Measurements from ENCODE around the gene OR1L8. TPM values are rescaled to one million over a fixed set of nuclear protein-coding genes. Genes with fewer than 3 reads are reported as not detected.
"Not testable (repeated sequence)": the region's sequence is repeated elsewhere in the genome, so short reads cannot be mapped to it uniquely, and the experiment has no call there.

Gene OR1L8, protein sequence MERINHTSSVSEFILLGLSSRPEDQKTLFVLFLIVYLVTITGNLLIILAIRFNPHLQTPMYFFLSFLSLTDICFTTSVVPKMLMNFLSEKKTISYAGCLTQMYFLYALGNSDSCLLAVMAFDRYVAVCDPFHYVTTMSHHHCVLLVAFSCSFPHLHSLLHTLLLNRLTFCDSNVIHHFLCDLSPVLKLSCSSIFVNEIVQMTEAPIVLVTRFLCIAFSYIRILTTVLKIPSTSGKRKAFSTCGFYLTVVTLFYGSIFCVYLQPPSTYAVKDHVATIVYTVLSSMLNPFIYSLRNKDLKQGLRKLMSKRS
- not detected for polyA plus RNA-seq (2013, experiment 1 of 2)
- polyA plus RNA-seq (2013, experiment 2 of 2): not detected

DNA sequence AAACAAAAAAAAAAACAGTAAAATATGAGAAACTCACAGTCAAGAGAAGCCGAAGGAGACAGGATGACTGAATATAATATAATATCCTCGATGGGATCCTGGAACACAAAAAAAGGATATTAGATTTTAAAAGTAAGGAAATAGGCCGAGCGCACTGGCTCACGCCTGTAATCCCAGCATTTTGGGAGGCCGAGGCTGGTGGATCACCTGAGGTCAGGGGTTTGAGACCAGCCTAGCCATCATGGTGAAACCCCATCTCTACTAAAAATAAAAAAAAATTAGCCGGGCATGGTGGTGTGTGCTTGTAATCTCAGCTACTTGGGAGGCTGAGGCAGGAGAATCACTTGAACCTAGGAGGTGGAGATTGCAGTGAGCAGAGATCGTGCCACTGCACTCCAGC lies at the start of gene OR1L8:
Gene OR1L8, minus strand, starts transcription at position 101 of the 400 bp plus-strand sequence. CDS start 14,907 bp downstream, outside the sequence.
- not testable (repeated sequence) for H3K79me2 ChIP-seq (ENCODE audit: control insufficient read depth, insufficient read depth, low read length); H3K18ac ChIP-seq (ENCODE audit: low read length); H2AK5ac ChIP-seq (ENCODE audit: low read length); H3K4me3 ChIP-seq (ENCODE audit: low read length); H3K23ac ChIP-seq (ENCODE audit: low read length); H3K4me1 ChIP-seq (ENCODE audit: control insufficient read depth, low read depth, low read length); H3K56ac ChIP-seq (ENCODE audit: low read length); H3K4me2 ChIP-seq (ENCODE audit: low read length); H3K27me3 ChIP-seq (ENCODE audit: insufficient read depth, low read length, poor library complexity); H3K4ac ChIP-seq (ENCODE audit: low read depth, low read length); H4K5ac ChIP-seq (ENCODE audit: low read length); H2BK5ac ChIP-seq (ENCODE audit: low read length); DNase-seq; H3K79me1 ChIP-seq (ENCODE audit: low read length); H3K27ac ChIP-seq (ENCODE audit: low read depth, low read length); H2BK15ac ChIP-seq (replicated peaks; ENCODE audit: low read depth); H3K36me3 ChIP-seq (ENCODE audit: control insufficient read depth, insufficient read depth, low read length); H4K8ac ChIP-seq (ENCODE audit: low read depth, low read length); H3K9ac ChIP-seq (ENCODE audit: low read length); H2BK120ac ChIP-seq (ENCODE audit: low read depth, low read length)
- WGBS (ENCODE audit: extremely low coverage, insufficient coverage, low lambda C conversion rate): no CpG with 5 or more reads among the region's 8 CpGs

DNA sequence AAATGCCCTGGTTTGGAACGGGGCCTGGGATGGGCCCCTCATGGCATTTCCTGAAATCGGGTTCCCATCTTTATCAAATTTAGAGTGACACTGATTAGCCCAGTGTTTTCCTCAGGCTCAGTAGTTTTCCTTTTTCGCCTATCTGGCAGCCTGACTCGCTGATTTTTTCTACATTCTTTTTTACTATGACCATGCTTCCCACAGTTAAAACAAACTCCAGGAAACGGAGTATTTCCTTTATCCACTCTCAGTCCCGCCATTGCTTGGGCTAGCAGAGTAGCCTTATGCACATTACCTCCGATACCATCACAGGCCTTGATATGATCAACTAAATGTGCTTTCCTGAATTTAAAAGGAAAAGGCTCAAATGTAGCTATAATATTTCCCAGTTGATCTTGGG lies 36.8 kb upstream of the OR1L8 start:
- Histone ChIP-seq H2BK120ac (ENCODE audit: low read depth, low read length) (no peak overlapping the region), H2AK5ac (ENCODE audit: low read length) (no peak overlapping the region), H4K8ac (ENCODE audit: low read depth, low read length) (no peak overlapping the region), H3K4me2 (ENCODE audit: low read length) (no peak overlapping the region), H2BK5ac (ENCODE audit: low read length) (no peak overlapping the region), H3K27me3 (ENCODE audit: insufficient read depth, low read length, poor library complexity) (no peaks in the 10 kb centered on the region), H4K5ac (ENCODE audit: low read length) (no peak overlapping the region), H3K9ac (ENCODE audit: low read length) (no peak overlapping the region), H3K4me1 (ENCODE audit: control insufficient read depth, low read depth, low read length) (no peaks in the 10 kb centered on the region), H2BK15ac (replicated peaks; ENCODE audit: low read depth) (no peak overlapping the region), H3K36me3 (ENCODE audit: control insufficient read depth, insufficient read depth, low read length) (no peaks in the 10 kb centered on the region), H3K79me2 (ENCODE audit: control insufficient read depth, insufficient read depth, low read length) (no peaks in the 10 kb centered on the region), H3K27ac (ENCODE audit: low read depth, low read length) (no peak overlapping the region), H3K23ac (ENCODE audit: low read length) (no peak overlapping the region), H3K4ac (ENCODE audit: low read depth, low read length) (no peak overlapping the region), H3K79me1 (ENCODE audit: low read length) (no peaks in the 10 kb centered on the region), H3K4me3 (ENCODE audit: low read length) (no peak overlapping the region), H3K56ac (ENCODE audit: low read length) (no peak overlapping the region), H3K18ac (ENCODE audit: low read length) (no peak overlapping the region)
- no CpG with 5 or more reads among the region's 7 CpGs for WGBS (ENCODE audit: extremely low coverage, insufficient coverage, low lambda C conversion rate)
- DNase-seq: no peak

DNA sequence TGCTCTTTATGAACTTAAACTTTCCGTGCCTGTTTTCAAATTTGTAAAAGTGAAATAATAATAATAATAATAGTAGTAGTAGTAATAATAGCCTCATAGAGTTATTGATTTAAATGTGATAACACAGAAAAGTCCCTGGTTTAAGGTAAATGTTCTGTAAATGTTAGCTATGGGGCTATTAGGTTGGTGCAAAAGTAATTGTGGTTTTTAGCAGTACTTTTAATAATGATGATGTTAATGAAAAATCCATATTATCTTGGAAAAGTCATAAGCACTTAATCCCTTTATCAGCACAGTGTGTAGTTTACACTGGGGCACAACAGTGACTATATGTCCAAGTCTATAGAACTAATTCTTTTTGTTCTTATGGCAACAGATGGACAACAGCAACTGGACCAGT lies 31.2 kb upstream of the OR1L8 start, which contains the start of gene OR1Q1:
Gene OR1Q1, plus strand, starts transcription at position 377 of the 400 bp plus-strand sequence. Its CDS starts 0 bp downstream, at position 377.
- Histone ChIP-seq H3K56ac (ENCODE audit: low read length) (no peak within 1 kb of the TSS), H2AK5ac (ENCODE audit: low read length) (no peak within 1 kb of the TSS), H3K36me3 (ENCODE audit: control insufficient read depth, insufficient read depth, low read length) (no peaks in the 10 kb centered on the region), H3K4me2 (ENCODE audit: low read length) (no peak within 1 kb of the TSS), H3K4me1 (ENCODE audit: control insufficient read depth, low read depth, low read length) (no peaks in the 10 kb centered on the region), H3K23ac (ENCODE audit: low read length) (no peak within 1 kb of the TSS), H3K79me1 (ENCODE audit: low read length) (no peaks in the 10 kb centered on the region), H3K9ac (ENCODE audit: low read length) (no peak within 1 kb of the TSS), H3K79me2 (ENCODE audit: control insufficient read depth, insufficient read depth, low read length) (no peaks in the 10 kb centered on the region), H3K4ac (ENCODE audit: low read depth, low read length) (no peak within 1 kb of the TSS), H2BK15ac (replicated peaks; ENCODE audit: low read depth) (no peak within 1 kb of the TSS), H3K4me3 (ENCODE audit: low read length) (no peak within 1 kb of the TSS), H4K5ac (ENCODE audit: low read length) (no peak within 1 kb of the TSS), H4K8ac (ENCODE audit: low read depth, low read length) (no peak within 1 kb of the TSS), H3K27ac (ENCODE audit: low read depth, low read length) (no peak within 1 kb of the TSS), H2BK5ac (ENCODE audit: low read length) (no peak within 1 kb of the TSS), H2BK120ac (ENCODE audit: low read depth, low read length) (no peak within 1 kb of the TSS), H3K18ac (ENCODE audit: low read length) (no peak within 1 kb of the TSS), H3K27me3 (ENCODE audit: insufficient read depth, low read length, poor library complexity) (no peaks in the 10 kb centered on the region)
- DNase-seq: no peak
- WGBS (ENCODE audit: extremely low coverage, insufficient coverage, low lambda C conversion rate): no CpG with 5 or more reads among the region's 1 CpG

- H3K4me1 ChIP-seq (ENCODE audit: control insufficient read depth, low read depth, low read length): no peaks in the 10 kb centered on the region
- no CpG with 5 or more reads among the region's 4 CpGs for WGBS (ENCODE audit: extremely low coverage, insufficient coverage, low lambda C conversion rate)
- H3K23ac ChIP-seq (ENCODE audit: low read length): no peak overlapping the region
- no peak overlapping the region for H2BK5ac ChIP-seq (ENCODE audit: low read length)
- no peaks in the 10 kb centered on the region for H3K36me3 ChIP-seq (ENCODE audit: control insufficient read depth, insufficient read depth, low read length)
- no peak overlapping the region for H3K18ac ChIP-seq (ENCODE audit: low read length)
- H2BK120ac ChIP-seq (ENCODE audit: low read depth, low read length): no peak overlapping the region
- no peak overlapping the region for H3K4me2 ChIP-seq (ENCODE audit: low read length)
- no peak overlapping the region for H2AK5ac ChIP-seq (ENCODE audit: low read length)
- no peaks in the 10 kb centered on the region for H3K79me1 ChIP-seq (ENCODE audit: low read length)
- H3K79me2 ChIP-seq (ENCODE audit: control insufficient read depth, insufficient read depth, low read length): no peaks in the 10 kb centered on the region
- no peak overlapping the region for H4K8ac ChIP-seq (ENCODE audit: low read depth, low read length)
- H3K27ac ChIP-seq (ENCODE audit: low read depth, low read length): no peak overlapping the region
- DNase-seq: no peak
- no peaks in the 10 kb centered on the region for H3K27me3 ChIP-seq (ENCODE audit: insufficient read depth, low read length, poor library complexity)
- H3K4me3 ChIP-seq (ENCODE audit: low read length): no peak overlapping the region
- H3K4ac ChIP-seq (ENCODE audit: low read depth, low read length): no peak overlapping the region
- H3K9ac ChIP-seq (ENCODE audit: low read length): no peak overlapping the region
- H2BK15ac ChIP-seq (replicated peaks; ENCODE audit: low read depth): no peak overlapping the region
- no peak overlapping the region for H3K56ac ChIP-seq (ENCODE audit: low read length)
- H4K5ac ChIP-seq (ENCODE audit: low read length): no peak overlapping the region
Measured at GRCh38 chr9:122609804-122610203, 26.6 kb upstream of the OR1L8 start.

DNA sequence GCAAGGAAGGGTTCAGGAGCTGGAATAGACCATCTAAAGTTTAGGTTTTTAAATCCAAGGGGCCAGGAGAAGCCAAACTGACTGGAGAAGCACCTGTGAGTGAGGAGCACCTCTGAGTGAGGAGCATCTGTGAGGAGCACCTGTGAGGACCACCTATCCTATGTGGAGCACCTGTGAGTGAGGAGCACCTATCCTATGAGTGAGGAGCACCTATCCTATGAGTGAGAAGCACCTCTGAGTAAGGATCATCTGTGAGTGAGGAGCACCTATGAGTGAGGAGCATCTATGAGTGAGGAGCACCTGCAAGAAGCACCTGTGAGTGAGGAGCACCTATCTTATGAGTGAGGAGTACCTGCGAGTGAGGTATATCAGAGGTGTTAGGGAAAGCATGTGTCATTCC lies 23.4 kb upstream of the OR1L8 start:
- Histone ChIP-seq H2BK120ac (ENCODE audit: low read depth, low read length) (no peak overlapping the region), H3K36me3 (ENCODE audit: control insufficient read depth, insufficient read depth, low read length) (no peaks in the 10 kb centered on the region), H3K56ac (ENCODE audit: low read length) (no peak overlapping the region), H4K5ac (ENCODE audit: low read length) (no peak overlapping the region), H3K79me1 (ENCODE audit: low read length) (no peaks in the 10 kb centered on the region), H3K9ac (ENCODE audit: low read length) (no peak overlapping the region), H3K4me2 (ENCODE audit: low read length) (no peak overlapping the region), H3K18ac (ENCODE audit: low read length) (no peak overlapping the region), H4K8ac (ENCODE audit: low read depth, low read length) (no peak overlapping the region), H3K4me1 (ENCODE audit: control insufficient read depth, low read depth, low read length) (no peaks in the 10 kb centered on the region), H2BK15ac (replicated peaks; ENCODE audit: low read depth) (no peak overlapping the region), H3K4me3 (ENCODE audit: low read length) (peak overlapping the region; percentile 4), H3K79me2 (ENCODE audit: control insufficient read depth, insufficient read depth, low read length) (no peaks in the 10 kb centered on the region), H3K27me3 (ENCODE audit: insufficient read depth, low read length, poor library complexity) (no peaks in the 10 kb centered on the region), H2AK5ac (ENCODE audit: low read length) (no peak overlapping the region), H3K27ac (ENCODE audit: low read depth, low read length) (no peak overlapping the region), H3K4ac (ENCODE audit: low read depth, low read length) (no peak overlapping the region), H2BK5ac (ENCODE audit: low read length) (no peak overlapping the region), H3K23ac (ENCODE audit: low read length) (no peak overlapping the region)
- no peak for DNase-seq
- no CpG with 5 or more reads among the region's 1 CpG for WGBS (ENCODE audit: extremely low coverage, insufficient coverage, low lambda C conversion rate)

DNA sequence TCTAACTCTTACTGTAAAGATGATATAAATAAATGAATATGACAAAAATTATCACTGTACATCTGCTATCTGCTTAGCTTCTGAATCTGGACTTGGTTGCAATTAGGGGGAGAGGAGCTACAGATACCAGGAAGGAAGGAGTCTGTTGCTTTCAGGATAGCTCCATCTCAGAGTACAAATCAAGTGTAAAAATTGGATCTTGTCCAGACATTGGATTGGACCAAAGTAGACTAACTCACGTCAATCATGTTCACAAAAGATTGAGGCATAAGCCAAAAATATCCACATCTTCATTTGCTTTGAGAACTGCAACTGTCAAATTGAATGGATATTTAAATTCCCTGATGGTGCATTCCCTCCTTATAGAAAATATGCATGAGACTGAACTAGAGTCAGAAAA lies 22.5 kb upstream of the OR1L8 start:
- Histone ChIP-seq H3K4ac (ENCODE audit: low read depth, low read length) (no peak overlapping the region), H3K56ac (ENCODE audit: low read length) (no peak overlapping the region), H2AK5ac (ENCODE audit: low read length) (no peak overlapping the region), H3K27ac (ENCODE audit: low read depth, low read length) (no peak overlapping the region), H3K9ac (ENCODE audit: low read length) (no peak overlapping the region), H4K8ac (ENCODE audit: low read depth, low read length) (no peak overlapping the region), H3K79me2 (ENCODE audit: control insufficient read depth, insufficient read depth, low read length) (no peaks in the 10 kb centered on the region), H2BK5ac (ENCODE audit: low read length) (no peak overlapping the region), H2BK120ac (ENCODE audit: low read depth, low read length) (no peak overlapping the region), H3K79me1 (ENCODE audit: low read length) (no peaks in the 10 kb centered on the region), H3K4me3 (ENCODE audit: low read length) (no peak overlapping the region), H4K5ac (ENCODE audit: low read length) (no peak overlapping the region), H3K4me1 (ENCODE audit: control insufficient read depth, low read depth, low read length) (no peaks in the 10 kb centered on the region), H2BK15ac (replicated peaks; ENCODE audit: low read depth) (no peak overlapping the region), H3K36me3 (ENCODE audit: control insufficient read depth, insufficient read depth, low read length) (no peaks in the 10 kb centered on the region), H3K27me3 (ENCODE audit: insufficient read depth, low read length, poor library complexity) (no peaks in the 10 kb centered on the region), H3K18ac (ENCODE audit: low read length) (no peak overlapping the region), H3K23ac (ENCODE audit: low read length) (no peak overlapping the region), H3K4me2 (ENCODE audit: low read length) (no peak overlapping the region)
- no peak for DNase-seq
- WGBS (ENCODE audit: extremely low coverage, insufficient coverage, low lambda C conversion rate): no CpG with 5 or more reads among the region's 1 CpG

Data from mesendoderm (in vitro differentiated cells).